Kidney epithelial cell (primary cell): ENCODE results near the gene RASGRP3. TPM values are rescaled to one million over a fixed set of nuclear protein-coding genes. Genes with fewer than 3 reads are reported as not detected.
A peak's percentile ranks its signal among the peaks of the same experiment; 100 is the strongest.

Experiments
- DNase-seq: peaks from one replicate; pipeline ENCODE4 v3.0.0-alpha.2; 2010; ENCODE audit warnings: low read depth
- H3K27me3 ChIP-seq: 2 replicates; pipeline ENCODE4 v1.6.0; 2011; ENCODE audit warnings: low read length; ENCODE audit not compliant: control insufficient read depth, insufficient read depth
- H3K36me3 ChIP-seq: 2 replicates; pipeline ENCODE4 v1.5.1; 2011; ENCODE audit warnings: low read length; ENCODE audit not compliant: control insufficient read depth, insufficient read depth
- H3K4me3 ChIP-seq: 2 replicates; pipeline ENCODE4 v1.5.1; 2011; ENCODE audit warnings: low read depth, mild to moderate bottlenecking, control low read depth, low read length
- total RNA-seq: library from RNA; depleted of rRNA; stranded (reverse); fragments of >200 nt; gene quantifications from 2 replicates; pipeline ENCODE4 v1.2.3, GENCODE V29; 2015
- TF ChIP-seq, protein P1 (sequence below): IDR thresholded peaks from 2 replicates; pipeline ENCODE4 v1.5.1; 2011; ENCODE audit warnings: mild to moderate bottlenecking, moderate library complexity, low read length, control low read depth, inconsistent platforms; ENCODE audit not compliant: insufficient read depth, poor library complexity, severe bottlenecking

The RASGRP3 gene
- total RNA-seq, 1 donor from 2014 or later = 17.6 TPM

DNA sequence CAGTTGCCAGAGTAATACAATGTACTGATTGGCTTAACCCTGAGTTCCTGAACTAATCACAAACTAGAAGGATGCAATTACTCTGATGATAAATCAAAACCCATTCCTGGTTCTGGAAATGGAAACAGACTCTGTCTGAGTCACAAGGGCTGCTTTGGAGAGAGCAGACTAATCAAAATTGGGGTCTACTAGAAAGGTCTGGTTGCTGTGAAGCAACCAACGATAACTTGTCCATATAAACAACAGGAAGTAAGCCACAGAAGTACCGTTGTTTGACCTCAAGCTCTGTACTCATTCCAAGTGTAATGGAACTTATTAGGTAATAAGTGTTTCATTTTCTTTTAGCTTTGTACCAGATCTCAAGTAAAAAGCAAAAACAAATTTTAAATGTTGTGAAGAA is 49.7 kb downstream of the RASGRP3 start:
- Histone ChIP-seq H3K4me3 (no peak overlapping the region), H3K27me3 (no peaks in the 10 kb centered on the region), H3K36me3 (no peaks in the 10 kb centered on the region)
- TF ChIP-seq, protein P1, sequence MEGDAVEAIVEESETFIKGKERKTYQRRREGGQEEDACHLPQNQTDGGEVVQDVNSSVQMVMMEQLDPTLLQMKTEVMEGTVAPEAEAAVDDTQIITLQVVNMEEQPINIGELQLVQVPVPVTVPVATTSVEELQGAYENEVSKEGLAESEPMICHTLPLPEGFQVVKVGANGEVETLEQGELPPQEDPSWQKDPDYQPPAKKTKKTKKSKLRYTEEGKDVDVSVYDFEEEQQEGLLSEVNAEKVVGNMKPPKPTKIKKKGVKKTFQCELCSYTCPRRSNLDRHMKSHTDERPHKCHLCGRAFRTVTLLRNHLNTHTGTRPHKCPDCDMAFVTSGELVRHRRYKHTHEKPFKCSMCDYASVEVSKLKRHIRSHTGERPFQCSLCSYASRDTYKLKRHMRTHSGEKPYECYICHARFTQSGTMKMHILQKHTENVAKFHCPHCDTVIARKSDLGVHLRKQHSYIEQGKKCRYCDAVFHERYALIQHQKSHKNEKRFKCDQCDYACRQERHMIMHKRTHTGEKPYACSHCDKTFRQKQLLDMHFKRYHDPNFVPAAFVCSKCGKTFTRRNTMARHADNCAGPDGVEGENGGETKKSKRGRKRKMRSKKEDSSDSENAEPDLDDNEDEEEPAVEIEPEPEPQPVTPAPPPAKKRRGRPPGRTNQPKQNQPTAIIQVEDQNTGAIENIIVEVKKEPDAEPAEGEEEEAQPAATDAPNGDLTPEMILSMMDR = no peak
- DNase-seq = no peak

DNA sequence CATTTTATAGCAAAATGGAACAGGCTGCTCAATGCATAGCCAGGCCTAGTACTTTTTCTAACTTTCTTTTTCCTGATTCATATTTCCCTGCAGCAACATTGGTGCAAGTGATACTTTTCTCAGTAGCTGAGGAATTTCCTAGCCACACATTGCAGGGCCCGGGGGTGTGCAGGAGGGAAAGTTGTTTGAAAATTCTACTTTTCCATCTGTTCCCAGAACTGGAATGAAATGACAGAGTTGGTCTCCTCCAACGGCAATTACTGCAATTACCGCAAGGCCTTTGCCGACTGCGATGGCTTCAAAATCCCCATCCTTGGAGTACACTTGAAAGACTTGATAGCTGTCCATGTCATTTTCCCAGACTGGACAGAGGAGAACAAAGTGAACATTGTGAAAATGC is 50.5 kb downstream of the RASGRP3 start:
- Histone ChIP-seq H3K27me3 (no peaks in the 10 kb centered on the region), H3K36me3 (no peaks in the 10 kb centered on the region), H3K4me3 (no peak overlapping the region)
- TF ChIP-seq, protein P1 = no peak
- DNase-seq = no peak

DNA sequence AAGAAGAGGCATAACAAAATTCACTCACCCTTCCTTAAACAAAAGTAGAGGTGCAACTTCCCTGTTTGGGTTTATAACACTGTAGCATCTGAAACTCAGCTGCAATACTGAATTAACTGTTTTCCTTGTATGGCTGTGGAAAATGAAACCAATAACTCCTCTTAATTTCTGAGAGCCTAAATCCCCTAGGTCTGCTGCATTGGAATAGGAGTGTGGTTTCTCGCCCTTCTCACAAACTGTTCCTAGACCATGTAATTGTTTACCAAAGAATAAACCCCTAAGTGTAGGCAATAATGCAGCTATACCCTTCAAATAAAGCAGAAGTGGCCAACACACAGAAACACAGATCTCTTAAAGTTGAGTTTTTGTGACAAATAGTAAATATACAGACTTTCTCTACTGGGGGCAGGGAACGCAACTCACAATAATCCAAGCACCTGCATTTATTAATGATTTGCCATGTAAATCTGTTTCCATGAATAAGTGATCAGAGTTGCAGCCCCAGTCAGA is 52.0 kb downstream of the RASGRP3 start:
- no peaks in the 10 kb centered on the region for H3K27me3 ChIP-seq
- TF ChIP-seq, protein P1 = no peak
- H3K4me3 ChIP-seq = no peak overlapping the region
- no peak for DNase-seq
- no peaks in the 10 kb centered on the region for H3K36me3 ChIP-seq

DNA sequence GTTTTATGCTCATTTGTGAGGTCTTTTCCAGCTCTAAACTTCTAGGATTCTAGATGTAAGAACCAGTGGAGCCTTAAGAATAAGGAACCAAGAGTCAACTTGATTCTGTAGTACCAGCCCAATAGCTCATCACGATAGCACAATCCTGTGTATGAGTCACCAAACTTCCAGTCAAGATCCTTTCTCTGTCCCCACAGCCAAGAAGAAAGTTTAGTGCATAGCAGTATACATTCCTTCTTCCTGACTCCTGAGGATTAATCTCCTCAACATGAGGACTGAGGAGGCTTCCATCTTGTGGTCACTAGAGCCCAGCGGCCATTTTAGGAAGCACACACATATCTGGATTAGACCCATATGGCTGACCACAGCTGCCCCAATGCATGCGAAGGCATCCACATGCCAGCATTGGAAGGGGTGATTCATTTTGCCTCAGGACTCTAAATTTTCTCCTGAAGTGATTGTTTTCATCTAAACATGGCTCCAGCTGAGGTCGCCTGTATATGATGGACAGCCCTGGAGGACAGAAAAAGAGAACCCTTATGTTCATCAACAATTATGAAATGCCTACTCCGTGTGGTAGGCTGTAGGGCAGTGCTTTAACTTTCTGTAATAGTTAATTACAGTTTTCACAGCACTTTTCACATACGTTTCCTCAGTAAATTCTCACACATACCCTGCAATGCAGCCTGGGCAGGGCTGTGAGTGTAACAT is 53.5 kb downstream of the RASGRP3 start:
- TF ChIP-seq, protein P1 = no peak
- Histone ChIP-seq H3K36me3 (no peaks in the 10 kb centered on the region), H3K27me3 (no peaks in the 10 kb centered on the region), H3K4me3 (no peak overlapping the region)
- peak; percentile 32 for DNase-seq

DNA sequence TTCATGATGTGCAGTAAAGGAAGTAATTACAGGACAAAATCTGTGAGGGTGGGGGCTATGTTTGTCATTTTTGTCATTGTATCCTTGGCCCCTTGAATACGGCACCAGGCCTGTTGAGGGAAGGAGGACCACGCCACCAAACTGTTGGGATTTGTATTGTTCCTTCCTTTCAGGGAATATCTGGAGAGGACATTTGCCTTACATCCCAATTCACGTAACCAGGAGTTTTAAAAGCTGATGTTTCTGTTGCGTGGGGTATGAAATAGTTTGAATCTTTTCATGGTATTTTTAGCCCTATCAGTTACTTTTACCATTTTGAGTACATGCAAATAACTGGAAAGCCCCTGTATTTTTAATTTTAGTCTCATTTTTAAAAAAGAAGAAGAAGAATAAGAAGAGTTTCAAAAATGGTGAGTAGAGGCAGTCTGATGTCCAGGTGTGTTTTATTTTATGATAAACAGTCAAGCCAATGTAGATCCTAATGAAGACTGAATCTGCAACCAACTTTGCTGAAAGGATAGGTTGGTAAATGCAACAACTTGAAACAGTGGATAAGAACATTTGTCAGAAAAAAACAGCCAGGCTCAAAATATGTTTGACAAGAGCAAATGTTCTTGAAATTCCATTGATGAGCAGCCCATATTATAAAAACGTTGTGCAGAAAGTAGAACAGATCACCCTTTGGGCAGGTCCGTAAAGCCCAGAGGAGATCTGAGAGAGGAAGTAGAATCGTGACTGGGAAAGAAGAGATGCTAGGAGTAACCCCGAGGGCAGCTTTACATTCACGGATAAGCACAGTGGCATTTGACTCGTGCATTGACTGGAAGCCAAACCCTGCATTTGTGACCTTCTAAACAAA is 54.5 kb downstream of the RASGRP3 start:
- H3K36me3 ChIP-seq = no peaks in the 10 kb centered on the region
- DNase-seq = no peak
- H3K27me3 ChIP-seq = no peaks in the 10 kb centered on the region
- TF ChIP-seq, protein P1 = no peak
- H3K4me3 ChIP-seq = no peak overlapping the region
